ENCODE results near the gene CMKLR1.

GRCh38 chr12:108298761-108299275, 40.3 kb downstream of the CMKLR1 start:
- TF ChIP-seq CTCF (conservative IDR thresholded peaks at IDR 0.05 in 1 of 2, IDR thresholded peaks at IDR 0.05 in 1 of 2; ENCODE audit: low read depth in 1 of 2, low read length in 2 of 2) (no peak), EZH2 (IDR thresholded peaks at IDR 0.05; ENCODE audit: low read length, missing control alignments) (no peak)

All from fibroblast of lung (primary cell).